ENCODE results near the gene HMCN2. TPM values are rescaled to one million over a fixed set of nuclear protein-coding genes. Genes with fewer than 3 reads are reported as not detected.

HMCN2 gene
- total RNA-seq, 6 donors from 2014 or later: 0.76 to 7.3 (median 1.5) TPM

- H3K9me3 ChIP-seq: no peaks in the 10 kb centered on the region
- peaks cover 0 to 51% (median 19%) of the 10 kb centered on the region in 4 donors for H3K36me3 ChIP-seq
- no peak overlapping the region for H3K4me3 ChIP-seq
- no peaks in the 10 kb centered on the region for H3K27me3 ChIP-seq
- TF ChIP-seq POLR2AphosphoS5 (IDR thresholded peaks at IDR 0.05): no peak
- TF ChIP-seq POLR2A (IDR thresholded peaks at IDR 0.05): no peak
- TF ChIP-seq CTCF (IDR thresholded peaks at IDR 0.05): no peak
- no peak for TF ChIP-seq EP300 (IDR thresholded peaks at IDR 0.05)
- no peak for ATAC-seq (ENCODE audit: low FRiP score in 2 of 2)
- no peak overlapping the region for H3K27ac ChIP-seq
- 78 to 88% methylated on average over 13 to 16 of the region's 16 CpGs for WGBS, 2 donors
- no peaks in the 10 kb centered on the region for H3K4me1 ChIP-seq
- no peak for DNase-seq
Measured at GRCh38 chr9:130465383-130466096, 200.0 kb downstream of the HMCN2 start.

- H3K36me3 ChIP-seq: peaks cover 0 to 62% (median 25%) of the 10 kb centered on the region in 4 donors
- peak in 1 of 2 donors; percentile 62 for DNase-seq
- H3K4me1 ChIP-seq: no peaks in the 10 kb centered on the region
- no peak for ATAC-seq (ENCODE audit: low FRiP score in 2 of 2)
- H3K27me3 ChIP-seq: no peaks in the 10 kb centered on the region
- H3K4me3 ChIP-seq: no peak overlapping the region
- WGBS, 2 donors: 60 to 76% methylated on average over 4 to 19 of the region's 20 CpGs
- H3K27ac ChIP-seq: no peak overlapping the region
- no peak for TF ChIP-seq POLR2A (IDR thresholded peaks at IDR 0.05)
- no peak for TF ChIP-seq CTCF (IDR thresholded peaks at IDR 0.05)
- TF ChIP-seq POLR2AphosphoS5 (IDR thresholded peaks at IDR 0.05): no peak
- TF ChIP-seq EP300 (IDR thresholded peaks at IDR 0.05): no peak
- H3K9me3 ChIP-seq: no peaks in the 10 kb centered on the region
Measured at GRCh38 chr9:130466537-130467217, 201.1 kb downstream of the HMCN2 start.

- no peak for TF ChIP-seq CTCF (IDR thresholded peaks at IDR 0.05)
- no peak for TF ChIP-seq POLR2AphosphoS5 (IDR thresholded peaks at IDR 0.05)
- TF ChIP-seq EP300 (IDR thresholded peaks at IDR 0.05): no peak
- no peak for TF ChIP-seq POLR2A (IDR thresholded peaks at IDR 0.05)
- peaks cover 0 to 64% (median 25%) of the 10 kb centered on the region in 4 donors for H3K36me3 ChIP-seq
- ATAC-seq (ENCODE audit: low FRiP score in 2 of 2) (no peak), DNase-seq (no peak)
- H3K4me1 ChIP-seq: no peaks in the 10 kb centered on the region
- H3K27me3 ChIP-seq: no peaks in the 10 kb centered on the region
- H3K9me3 ChIP-seq: no peaks in the 10 kb centered on the region
- no peak overlapping the region for H3K27ac ChIP-seq
- 57 to 63% methylated on average over 13 of the region's 13 CpGs for WGBS, 2 donors
- H3K4me3 ChIP-seq: no peak overlapping the region
Measured at GRCh38 chr9:130467316-130467715, 201.8 kb downstream of the HMCN2 start.

GRCh38 chr9:130468566-130468965 is 203.0 kb downstream of the HMCN2 start:
- peaks cover 0 to 57% (median 23%) of the 10 kb centered on the region in 4 donors for H3K36me3 ChIP-seq
- WGBS, 2 donors: 49 to 76% methylated on average over 4 of the region's 4 CpGs

More at GRCh38 chr9:130468566-130468965, 203.0 kb downstream of the HMCN2 start:
- ATAC-seq (ENCODE audit: low FRiP score in 2 of 2) (no peak), DNase-seq (no peak)
- TF ChIP-seq POLR2A (IDR thresholded peaks at IDR 0.05): no peak
- TF ChIP-seq POLR2AphosphoS5 (IDR thresholded peaks at IDR 0.05): no peak
- TF ChIP-seq CTCF (IDR thresholded peaks at IDR 0.05): no peak
- no peak for TF ChIP-seq EP300 (IDR thresholded peaks at IDR 0.05)
- Histone ChIP-seq H3K4me1 (no peaks in the 10 kb centered on the region), H3K27me3 (no peaks in the 10 kb centered on the region), H3K4me3 (no peak overlapping the region), H3K9me3 (no peaks in the 10 kb centered on the region), H3K27ac (no peak overlapping the region)

All from upper lobe of left lung (tissue), 6 donors.